ENCODE measurements around the gene PRKCA.

Gene PRKCA

DNA sequence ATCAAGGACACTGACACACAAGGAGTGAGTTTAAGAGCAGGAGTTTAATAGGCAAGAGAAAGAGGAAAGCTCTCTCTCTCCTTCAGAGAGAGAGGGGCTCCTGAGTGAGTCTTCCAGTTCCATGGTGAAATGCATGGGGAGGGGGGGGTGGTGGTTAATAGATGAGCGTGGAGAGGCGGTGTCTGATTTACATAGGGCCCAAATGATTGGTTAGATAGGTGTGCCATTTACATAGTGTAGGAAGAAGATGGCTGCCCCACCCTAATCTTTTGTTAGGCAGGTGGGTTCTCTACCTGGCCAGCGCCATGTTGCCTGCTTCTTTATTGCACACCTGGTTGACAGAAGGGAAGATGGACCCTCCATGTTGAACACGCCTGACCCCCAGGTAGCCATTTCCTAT, 282.5 kb downstream of the PRKCA start:
- no peaks in the 10 kb centered on the region for H3K9me3 ChIP-seq
- H3K4me1 ChIP-seq (ENCODE audit: control insufficient read depth in 1 of 2, insufficient read depth in 1 of 2, low read depth in 1 of 2, low read length in 1 of 2), result no peaks in the 10 kb centered on the region
- no peak overlapping the region for H3K27ac ChIP-seq
- no peaks in the 10 kb centered on the region for H3K36me3 ChIP-seq
- H3K27me3 ChIP-seq, result no peaks in the 10 kb centered on the region
- TF ChIP-seq, protein P1, sequence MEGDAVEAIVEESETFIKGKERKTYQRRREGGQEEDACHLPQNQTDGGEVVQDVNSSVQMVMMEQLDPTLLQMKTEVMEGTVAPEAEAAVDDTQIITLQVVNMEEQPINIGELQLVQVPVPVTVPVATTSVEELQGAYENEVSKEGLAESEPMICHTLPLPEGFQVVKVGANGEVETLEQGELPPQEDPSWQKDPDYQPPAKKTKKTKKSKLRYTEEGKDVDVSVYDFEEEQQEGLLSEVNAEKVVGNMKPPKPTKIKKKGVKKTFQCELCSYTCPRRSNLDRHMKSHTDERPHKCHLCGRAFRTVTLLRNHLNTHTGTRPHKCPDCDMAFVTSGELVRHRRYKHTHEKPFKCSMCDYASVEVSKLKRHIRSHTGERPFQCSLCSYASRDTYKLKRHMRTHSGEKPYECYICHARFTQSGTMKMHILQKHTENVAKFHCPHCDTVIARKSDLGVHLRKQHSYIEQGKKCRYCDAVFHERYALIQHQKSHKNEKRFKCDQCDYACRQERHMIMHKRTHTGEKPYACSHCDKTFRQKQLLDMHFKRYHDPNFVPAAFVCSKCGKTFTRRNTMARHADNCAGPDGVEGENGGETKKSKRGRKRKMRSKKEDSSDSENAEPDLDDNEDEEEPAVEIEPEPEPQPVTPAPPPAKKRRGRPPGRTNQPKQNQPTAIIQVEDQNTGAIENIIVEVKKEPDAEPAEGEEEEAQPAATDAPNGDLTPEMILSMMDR (IDR thresholded peaks at IDR 0.05), result no peak
- no peak overlapping the region for H3K4me3 ChIP-seq (ENCODE audit: low read depth in 1 of 2, low read length in 1 of 2)

DNA sequence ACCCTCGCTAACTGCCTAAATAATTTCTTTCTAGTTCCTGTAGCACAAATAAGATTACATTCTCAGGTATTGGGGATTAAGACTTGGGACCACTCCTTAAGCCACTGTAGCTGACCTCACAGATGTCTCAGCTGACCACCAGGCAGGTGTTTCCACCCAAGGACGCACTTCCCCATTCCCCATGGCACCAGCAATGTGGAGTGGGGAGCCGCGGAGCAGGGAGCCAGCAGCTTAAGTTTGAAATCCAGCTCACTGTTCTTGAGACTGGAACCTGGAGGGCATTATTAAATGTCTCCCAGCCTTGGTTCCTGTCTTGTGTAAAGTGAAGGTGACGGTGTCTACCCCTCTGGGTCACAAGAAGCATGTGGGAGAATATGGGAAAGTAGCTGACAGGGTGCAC, 283.1 kb downstream of the PRKCA start:
- no peaks in the 10 kb centered on the region for H3K4me1 ChIP-seq (ENCODE audit: control insufficient read depth in 1 of 2, insufficient read depth in 1 of 2, low read depth in 1 of 2, low read length in 1 of 2)
- no peaks in the 10 kb centered on the region for H3K27me3 ChIP-seq
- H3K27ac ChIP-seq, result no peak overlapping the region
- H3K36me3 ChIP-seq, result no peaks in the 10 kb centered on the region
- H3K4me3 ChIP-seq (ENCODE audit: low read depth in 1 of 2, low read length in 1 of 2), result no peak overlapping the region
- TF ChIP-seq, protein P1 (IDR thresholded peaks at IDR 0.05), result no peak
- no peaks in the 10 kb centered on the region for H3K9me3 ChIP-seq

DNA sequence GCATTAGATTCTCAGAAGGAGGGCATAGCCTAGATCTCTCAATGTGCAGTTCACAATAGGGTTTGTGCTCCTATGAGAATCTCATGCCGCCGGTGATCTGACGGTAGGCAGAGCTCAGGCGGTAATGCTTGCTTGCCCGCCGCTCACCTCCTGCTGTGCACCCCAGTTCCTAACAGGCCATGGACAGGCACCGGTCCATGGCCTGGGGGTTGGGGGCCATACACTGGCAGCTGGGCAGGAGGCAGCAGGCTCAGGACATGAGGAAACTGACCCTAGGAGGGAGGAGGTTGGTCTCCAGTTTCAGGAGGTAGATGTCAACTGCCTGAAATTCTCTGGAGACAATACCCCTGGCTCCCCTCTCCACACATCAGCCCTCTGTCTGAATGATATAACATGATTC, 287.5 kb downstream of the PRKCA start:
- H3K4me3 ChIP-seq (ENCODE audit: low read depth in 1 of 2, low read length in 1 of 2), result no peak overlapping the region
- H3K4me1 ChIP-seq (ENCODE audit: control insufficient read depth in 1 of 2, insufficient read depth in 1 of 2, low read depth in 1 of 2, low read length in 1 of 2), result no peaks in the 10 kb centered on the region
- TF ChIP-seq, protein P1 (IDR thresholded peaks at IDR 0.05), result no peak
- H3K27ac ChIP-seq, result no peak overlapping the region
- no peaks in the 10 kb centered on the region for H3K36me3 ChIP-seq
- H3K27me3 ChIP-seq, result no peaks in the 10 kb centered on the region
- H3K9me3 ChIP-seq, result no peaks in the 10 kb centered on the region

DNA sequence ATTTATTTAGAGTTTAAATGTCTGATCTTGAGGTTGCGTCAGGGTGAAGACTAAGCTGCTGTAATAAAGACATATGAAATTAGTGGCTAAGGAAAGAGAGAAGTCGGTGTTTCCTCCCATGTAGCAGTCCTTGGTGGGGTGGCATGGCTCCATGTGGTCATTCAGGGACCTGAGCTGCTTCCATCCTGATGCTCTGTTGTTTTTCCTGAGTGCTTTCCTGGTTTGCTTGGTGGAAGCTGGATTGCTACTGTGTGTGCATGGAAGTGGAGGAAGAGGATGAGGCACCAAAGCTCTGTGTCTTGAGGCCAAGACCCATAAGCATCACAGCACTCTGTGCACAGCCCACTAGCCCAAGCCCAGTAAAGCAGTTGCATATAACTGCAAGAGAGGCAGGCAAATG, 290.7 kb downstream of the PRKCA start:
- no peaks in the 10 kb centered on the region for H3K9me3 ChIP-seq
- H3K27ac ChIP-seq, result no peak overlapping the region
- H3K36me3 ChIP-seq, result no peaks in the 10 kb centered on the region
- no peaks in the 10 kb centered on the region for H3K4me1 ChIP-seq (ENCODE audit: control insufficient read depth in 1 of 2, insufficient read depth in 1 of 2, low read depth in 1 of 2, low read length in 1 of 2)
- TF ChIP-seq, protein P1 (IDR thresholded peaks at IDR 0.05), result no peak
- no peaks in the 10 kb centered on the region for H3K27me3 ChIP-seq
- no peak overlapping the region for H3K4me3 ChIP-seq (ENCODE audit: low read depth in 1 of 2, low read length in 1 of 2)

DNA sequence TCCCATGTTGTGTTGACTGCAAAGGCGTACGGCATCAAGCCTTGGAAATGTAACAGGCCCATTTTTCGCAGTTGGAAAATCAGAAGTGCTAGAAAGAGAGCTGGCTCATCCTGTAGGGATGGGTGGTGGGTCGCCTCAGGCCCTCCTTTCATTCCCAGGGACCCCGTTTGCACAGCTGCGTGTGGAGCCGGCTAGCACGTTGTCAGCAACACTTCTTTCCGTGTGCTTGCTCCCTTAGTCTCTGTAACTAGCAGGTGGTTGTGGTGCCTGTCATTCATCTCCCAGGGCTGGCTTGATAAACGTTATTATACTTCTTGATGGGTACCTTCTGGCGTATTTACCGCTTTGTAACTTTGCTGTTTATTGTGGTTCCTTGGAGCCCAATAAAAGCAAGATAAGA, 293.5 kb downstream of the PRKCA start:
- Histone ChIP-seq H3K9me3 (no peaks in the 10 kb centered on the region), H3K27ac (no peak overlapping the region), H3K27me3 (no peaks in the 10 kb centered on the region), H3K36me3 (no peaks in the 10 kb centered on the region), H3K4me3 (ENCODE audit: low read depth in 1 of 2, low read length in 1 of 2) (no peak overlapping the region), H3K4me1 (ENCODE audit: control insufficient read depth in 1 of 2, insufficient read depth in 1 of 2, low read depth in 1 of 2, low read length in 1 of 2) (no peaks in the 10 kb centered on the region)
- TF ChIP-seq, protein P1 (IDR thresholded peaks at IDR 0.05), result no peak

Data from neutrophil (primary cell).